SJSA1 (cell line): ENCODE measurements around the gene IL1RAP. TPM values are rescaled to one million over a fixed set of nuclear protein-coding genes. Genes with fewer than 3 reads are reported as not detected.
"Not testable (repeated sequence)": the region's sequence is repeated elsewhere in the genome, so short reads cannot be mapped to it uniquely, and the experiment has no call there.

Source experiments
- DNase-seq, 2 experiments: peaks; one replicate each; pipeline ENCODE4 v3.0.0-alpha.2; 2015 to 2020; ENCODE audit warnings: low spot score in 2 of 2, low read depth in 1 of 2
- H3K27ac ChIP-seq: fragments of 250-450 bp; sonication (Bioruptor Pico); 2 replicates; pipeline ENCODE4 v1.5.1; 2020; ENCODE audit warnings: mild to moderate bottlenecking, moderate library complexity
- H3K27me3 ChIP-seq: fragments of 250-450 bp; sonication (Bioruptor Pico); replicated peaks from 2 replicates; pipeline ENCODE4 v1.5.1; 2020; ENCODE audit warnings: mild to moderate bottlenecking, moderate library complexity
- H3K36me3 ChIP-seq: fragments of 250-450 bp; sonication (Bioruptor Pico); 2 replicates; pipeline ENCODE4 v1.5.1; 2020; ENCODE audit warnings: mild to moderate bottlenecking
- H3K4me1 ChIP-seq: fragments of 250-450 bp; sonication (Bioruptor Pico); replicated peaks from 2 replicates; pipeline ENCODE4 v1.6.1; 2021; ENCODE audit warnings: mild to moderate bottlenecking
- H3K4me3 ChIP-seq: fragments of 250-450 bp; sonication (Bioruptor Pico); 2 replicates; pipeline ENCODE4 v1.5.1; 2020; ENCODE audit warnings: mild to moderate bottlenecking
- H3K9me3 ChIP-seq: fragments of 250-450 bp; sonication (Bioruptor Pico); replicated peaks from 2 replicates; pipeline ENCODE4 v1.5.1; 2020; ENCODE audit warnings: mild to moderate bottlenecking
- total RNA-seq: library from RNA; depleted of rRNA; stranded (reverse); fragments of >200 nt; shearing (Covaris generic); gene quantifications from 2 replicates; pipeline ENCODE4 v1.2.3, GENCODE V29; 2014

The IL1RAP gene
- total RNA-seq, 1 experiment from 2014 or later: 29.6 TPM

DNA sequence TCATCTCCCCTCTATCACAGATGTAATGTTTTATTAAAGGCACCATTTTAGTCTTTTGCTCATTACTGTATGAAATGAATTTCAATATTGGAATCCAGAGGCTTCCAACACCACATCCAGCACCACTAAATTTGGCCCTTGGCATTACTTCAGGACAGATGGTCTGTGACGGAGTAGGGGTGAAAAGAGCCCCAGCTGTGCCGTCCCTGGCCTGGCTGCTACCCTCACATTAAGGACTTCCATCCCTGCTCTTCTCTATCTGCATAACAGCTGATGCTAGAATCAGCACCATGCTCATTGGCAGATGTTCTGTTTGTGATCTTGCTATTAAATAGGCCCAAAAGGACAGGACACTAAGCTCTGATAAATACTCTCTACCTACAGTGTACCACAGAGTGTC is 152.9 kb downstream of the IL1RAP start:
- Histone ChIP-seq H3K9me3 (no peaks in the 10 kb centered on the region), H3K36me3 (no peaks in the 10 kb centered on the region), H3K27ac (no peak overlapping the region), H3K27me3 (no peaks in the 10 kb centered on the region), H3K4me1 (peaks cover 13% of the 10 kb centered on the region), H3K4me3 (no peak overlapping the region)
- DNase-seq: no peak

- H3K36me3 ChIP-seq: no peaks in the 10 kb centered on the region
- no peaks in the 10 kb centered on the region for H3K9me3 ChIP-seq
- no peak overlapping the region for H3K4me3 ChIP-seq
- H3K4me1 ChIP-seq: peaks cover 33% of the 10 kb centered on the region
- no peaks in the 10 kb centered on the region for H3K27me3 ChIP-seq
- peak overlapping the region; percentile 74 for H3K27ac ChIP-seq
- peak; percentile 45 to 69 for DNase-seq
Observed at GRCh38 chr3:190671658-190672057, 157.8 kb downstream of the IL1RAP start.

DNA sequence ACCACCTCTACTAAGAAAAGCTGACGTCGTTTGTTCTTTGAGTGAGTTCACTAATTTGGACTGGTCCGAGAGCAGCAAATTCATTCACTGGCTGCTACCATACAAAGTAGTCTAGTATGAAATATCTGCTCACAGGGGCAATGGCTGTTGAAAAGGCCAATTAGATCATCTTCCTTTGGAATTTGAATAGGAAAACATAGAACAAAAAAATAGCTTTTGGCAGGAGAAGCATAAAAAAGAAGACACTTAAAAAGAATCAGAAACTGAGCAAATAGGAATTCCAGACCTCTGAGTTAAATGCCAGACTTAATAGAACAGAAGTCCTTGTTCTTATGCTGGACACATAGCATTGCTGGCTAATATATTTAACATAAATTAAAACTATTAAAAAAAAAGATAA is 159.3 kb downstream of the IL1RAP start:
- H3K4me3 ChIP-seq: no peak overlapping the region
- peak in 1 of 2 experiments; percentile 35 for DNase-seq
- peak overlapping the region; percentile 54 for H3K27ac ChIP-seq
- H3K36me3 ChIP-seq: no peaks in the 10 kb centered on the region
- no peaks in the 10 kb centered on the region for H3K27me3 ChIP-seq
- H3K9me3 ChIP-seq: no peaks in the 10 kb centered on the region
- peaks cover 33% of the 10 kb centered on the region for H3K4me1 ChIP-seq

- Histone ChIP-seq H3K27ac (no peak overlapping the region), H3K4me3 (no peak overlapping the region), H3K27me3 (no peaks in the 10 kb centered on the region), H3K36me3 (no peaks in the 10 kb centered on the region), H3K4me1 (peaks cover 23% of the 10 kb centered on the region), H3K9me3 (no peaks in the 10 kb centered on the region)
- DNase-seq: no peak
Observed at GRCh38 chr3:190676481-190676880, 162.6 kb downstream of the IL1RAP start.

- Histone ChIP-seq H3K36me3 (no peaks in the 10 kb centered on the region), H3K27ac (no peak overlapping the region), H3K4me1 (peaks cover 18% of the 10 kb centered on the region), H3K27me3 (no peaks in the 10 kb centered on the region), H3K9me3 (no peaks in the 10 kb centered on the region), H3K4me3 (no peak overlapping the region)
- no peak for DNase-seq
Observed at GRCh38 chr3:190677001-190677400, 163.1 kb downstream of the IL1RAP start.

DNA sequence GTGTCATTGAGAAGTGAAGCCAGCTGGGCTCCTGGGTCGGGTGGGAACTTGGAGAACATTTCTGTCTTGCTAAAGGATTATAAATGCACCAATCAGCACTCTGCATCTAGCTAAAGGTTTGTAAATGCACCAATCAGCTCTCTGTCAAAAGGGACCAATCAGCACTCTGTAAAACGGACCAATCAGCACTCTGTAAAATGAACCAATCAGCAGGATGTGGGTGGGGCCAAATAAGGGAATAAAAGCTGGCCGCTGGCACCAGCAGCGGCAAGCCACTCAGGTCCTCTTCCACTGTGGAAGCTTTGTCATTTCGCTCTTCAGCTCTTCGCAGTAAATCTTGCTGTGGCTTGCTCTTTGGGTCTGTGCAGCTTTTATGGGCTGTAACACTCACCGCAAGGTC is 164.0 kb downstream of the IL1RAP start:
- not testable (repeated sequence) for H3K27me3 ChIP-seq, H3K36me3 ChIP-seq, H3K27ac ChIP-seq, DNase-seq, H3K4me1 ChIP-seq, H3K4me3 ChIP-seq, H3K9me3 ChIP-seq

GRCh38 chr3:190680691-190681090 is 166.8 kb downstream of the IL1RAP start:
- H3K9me3 ChIP-seq: no peaks in the 10 kb centered on the region
- DNase-seq: no peak

GRCh38 chr3:190684776-190685175 is 170.9 kb downstream of the IL1RAP start:
- no peaks in the 10 kb centered on the region for H3K4me1 ChIP-seq
- no peaks in the 10 kb centered on the region for H3K27me3 ChIP-seq

More at GRCh38 chr3:190680691-190681090, 166.8 kb downstream of the IL1RAP start:
- no peaks in the 10 kb centered on the region for H3K4me1 ChIP-seq
- no peak overlapping the region for H3K27ac ChIP-seq
- no peak overlapping the region for H3K4me3 ChIP-seq
- no peaks in the 10 kb centered on the region for H3K27me3 ChIP-seq
- no peaks in the 10 kb centered on the region for H3K36me3 ChIP-seq

GRCh38 chr3:190686011-190686410 is 172.1 kb downstream of the IL1RAP start:
- H3K4me3 ChIP-seq: no peak overlapping the region
- H3K27me3 ChIP-seq: no peaks in the 10 kb centered on the region
- H3K4me1 ChIP-seq: no peaks in the 10 kb centered on the region
- no peak overlapping the region for H3K27ac ChIP-seq
- no peaks in the 10 kb centered on the region for H3K9me3 ChIP-seq
- DNase-seq: no peak
- H3K36me3 ChIP-seq: no peaks in the 10 kb centered on the region

More at GRCh38 chr3:190684776-190685175, 170.9 kb downstream of the IL1RAP start:
- no peak overlapping the region for H3K27ac ChIP-seq
- H3K36me3 ChIP-seq: no peaks in the 10 kb centered on the region
- H3K9me3 ChIP-seq: no peaks in the 10 kb centered on the region
- DNase-seq: no peak
- no peak overlapping the region for H3K4me3 ChIP-seq

DNA sequence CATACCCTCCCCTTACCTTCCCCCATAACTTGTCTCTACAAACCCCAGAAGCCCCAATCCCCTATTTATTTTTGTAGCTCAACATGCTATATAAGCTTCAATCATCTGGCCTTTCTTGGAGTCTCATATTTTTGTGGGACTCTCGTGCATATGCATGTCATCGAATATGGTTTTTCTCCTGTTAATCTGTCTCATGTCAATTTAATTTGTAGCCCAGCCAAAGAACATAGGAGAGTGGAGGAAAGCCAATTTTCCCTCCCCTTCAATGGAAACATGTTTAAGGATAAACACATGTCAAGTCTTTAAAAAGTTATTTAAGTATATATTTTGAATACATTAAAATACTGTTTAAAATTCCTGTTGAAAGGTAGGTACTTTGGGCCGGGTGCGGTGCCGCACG is 176.4 kb downstream of the IL1RAP start:
- DNase-seq: no peak
- Histone ChIP-seq H3K4me1 (no peaks in the 10 kb centered on the region), H3K36me3 (no peaks in the 10 kb centered on the region), H3K9me3 (no peaks in the 10 kb centered on the region), H3K27ac (no peak overlapping the region), H3K4me3 (no peak overlapping the region), H3K27me3 (no peaks in the 10 kb centered on the region)

- Histone ChIP-seq H3K9me3 (no peaks in the 10 kb centered on the region), H3K4me3 (no peak overlapping the region), H3K36me3 (no peaks in the 10 kb centered on the region), H3K4me1 (no peaks in the 10 kb centered on the region; the same call in 1 of the 2 replicates), H3K27me3 (no peaks in the 10 kb centered on the region), H3K27ac (no peak overlapping the region)
- DNase-seq: no peak
Observed at GRCh38 chr3:190692256-190692655, 178.4 kb downstream of the IL1RAP start.

DNA sequence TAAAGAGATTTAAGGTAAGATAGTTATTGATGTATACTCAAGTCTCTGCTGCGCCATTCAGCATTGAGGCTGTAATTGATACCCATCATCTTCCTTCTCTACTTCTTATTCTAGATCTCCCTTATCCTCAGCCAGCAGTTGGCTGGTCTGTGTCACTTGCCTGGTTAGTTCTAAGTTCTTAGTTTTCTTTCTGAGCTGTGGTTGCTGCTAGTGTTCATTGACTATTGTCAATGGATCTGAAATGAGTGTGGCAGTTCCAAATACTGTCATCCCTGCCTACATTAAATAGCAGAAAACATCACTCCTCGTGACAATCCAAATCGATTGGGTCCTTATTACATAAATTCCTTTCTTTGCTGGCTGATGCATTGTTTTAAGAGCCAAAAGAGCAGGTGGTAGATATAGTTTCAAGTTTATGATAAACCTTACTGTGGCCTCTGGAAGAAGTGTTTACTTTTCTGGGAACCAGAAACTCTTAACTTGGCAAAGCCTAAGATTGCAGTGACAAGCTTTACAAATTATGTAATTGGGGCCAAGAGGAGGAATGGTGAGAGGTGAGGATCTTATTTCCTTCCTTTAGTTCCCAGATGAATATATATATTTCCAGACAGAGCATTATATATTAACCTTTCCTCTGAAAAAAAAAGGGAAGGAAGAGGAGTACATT is 180.6 kb downstream of the IL1RAP start:
- no peak for DNase-seq
- H3K27me3 ChIP-seq: no peaks in the 10 kb centered on the region
- 0 out of 2 replicates have a peak, but pooled peaks cover 3% of the 10 kb centered on the region for H3K9me3 ChIP-seq
- peaks cover 10% of the 10 kb centered on the region for H3K4me1 ChIP-seq
- H3K27ac ChIP-seq: no peak overlapping the region
- no peak overlapping the region for H3K4me3 ChIP-seq
- H3K36me3 ChIP-seq: no peaks in the 10 kb centered on the region

GRCh38 chr3:190695225-190695624 is 181.3 kb downstream of the IL1RAP start:
- no peak for DNase-seq
- 0 out of 2 replicates have a peak, but pooled peaks cover 3% of the 10 kb centered on the region for H3K9me3 ChIP-seq
- H3K27ac ChIP-seq: no peak overlapping the region

GRCh38 chr3:190695994-190696393 is 182.1 kb downstream of the IL1RAP start:
- Histone ChIP-seq H3K27ac (no peak overlapping the region), H3K27me3 (no peaks in the 10 kb centered on the region), H3K9me3 (0 out of 2 replicates have a peak, but pooled peaks cover 3% of the 10 kb centered on the region), H3K4me1 (peaks cover 13% of the 10 kb centered on the region), H3K4me3 (no peak overlapping the region), H3K36me3 (no peaks in the 10 kb centered on the region)
- DNase-seq: no peak

More at GRCh38 chr3:190695225-190695624, 181.3 kb downstream of the IL1RAP start:
- H3K36me3 ChIP-seq: no peaks in the 10 kb centered on the region
- no peak overlapping the region for H3K4me3 ChIP-seq
- peaks cover 10% of the 10 kb centered on the region for H3K4me1 ChIP-seq
- H3K27me3 ChIP-seq: no peaks in the 10 kb centered on the region
